GM12878 (cell line): Measurements from ENCODE around the gene ZMIZ1. TPM values are rescaled to one million over a fixed set of nuclear protein-coding genes. Genes with fewer than 3 reads are reported as not detected.

Experiments
- BCL3 ChIP-seq: IDR thresholded peaks from 2 replicates; pipeline ENCODE4 v1.6.1; 2011; ENCODE audit warnings: borderline replicate concordance, low read depth, mild to moderate bottlenecking, moderate library complexity, low read length; ENCODE audit not compliant: insufficient read depth, poor library complexity, severe bottlenecking
- CBFB ChIP-seq: IDR thresholded peaks from 2 replicates; pipeline ENCODE4 v1.6.1; 2016; ENCODE audit warnings: antibody characterized with exemption, low read depth
- IRF3 ChIP-seq: fragments of 450-650 bp; IDR thresholded peaks from 2 replicates; pipeline ENCODE4 v1.6.1; 2014; ENCODE audit warnings: mild to moderate bottlenecking
- ZBTB4 ChIP-seq: fragments of 450-650 bp; formaldehyde crosslinking; IDR thresholded peaks from 2 replicates; pipeline ENCODE4 v1.4.0; 2022; ENCODE audit warnings: mild to moderate bottlenecking, moderate library complexity
- polyA plus RNA-seq, 11 experiments: library from polyadenylated mRNA; depleted of rRNA in 4 of 11; unstranded in 6 of 11; stranded (reverse) in 5 of 11; fragments of >200 nt; fragmentation: Nextera tagmentation in 4 of 11; fragmentation: Illumina TruSeq in 1 of 11; extraction: Ambion mirVana in 4 of 11; extraction: Trizol in 1 of 11; gene quantifications; 1 replicate in 1 of 11; 2 replicates in 10 of 11; pipeline versions ENCODE4 v1.2.1 to v1.2.3, GENCODE V29; 2011 to 2016; ENCODE audit warnings: inconsistent platforms in 2 of 11, missing spikeins in 2 of 11, low read depth in 1 of 11
- total RNA-seq, 4 experiments: library from RNA; depleted of rRNA in 3 of 4; stranded (reverse); fragments of >200 nt in 3 of 4; fragmentation: Illumina TruSeq in 1 of 4; extraction: Trizol in 1 of 4; gene quantifications; 2 replicates each; pipeline versions ENCODE4 v1.2.1 to v1.2.3, GENCODE V29; 2013 to 2021

The ZMIZ1 gene
- total and polyA plus RNA-seq, 10 of the 15 experiments (the other 5 are each of a cell fraction or from before 2014, with no cell fraction given) = 3.1 to 82.3 (median 14.9) TPM

- no peak for TF ChIP-seq ZBTB4 (CRISPR knock-in tag)
- peak; percentile 93 for TF ChIP-seq BCL3
- no peak for TF ChIP-seq CBFB
- no peak for TF ChIP-seq IRF3
Measured at GRCh38 chr10:79253704-79254103, 184.9 kb downstream of the ZMIZ1 start (continued).
